Stimulated activated effector memory CD8-positive, alpha-beta T cell treated with anti-CD3 and anti-CD28 coated beads, Interleukin-12 subunit alpha, Interleukin-12 subunit beta, amount 100 ng/mL, for 72 hours (primary cell): Measurements from ENCODE around the gene SOX30.
A peak's percentile ranks its signal among the peaks of the same experiment; 100 is the strongest.

ENCODE experiments used
- ATAC-seq: fragments of 150-1000 bp; cut with Tn5 transposase; 2 replicates; pipeline ENCODE4 v1.10.0; 2021
- DNase-seq, 2 donors: peaks; one replicate each; pipeline ENCODE4 v3.0.0; 2021 to 2022; ENCODE audit warnings: low spot score in 2 of 2
- H3K27ac Mint-ChIP-seq: one replicate; pipeline ENCODE4 v1.8.0; 2022; ENCODE audit warnings: mild to moderate bottlenecking, mixed read lengths
- H3K36me3 Mint-ChIP-seq: one replicate; pipeline ENCODE4 v1.8.0; 2022; ENCODE audit warnings: mild to moderate bottlenecking, mixed read lengths
- H3K4me1 Mint-ChIP-seq: one replicate; pipeline ENCODE4 v1.8.0; 2022; ENCODE audit warnings: mixed read lengths
- H3K4me3 Mint-ChIP-seq: one replicate; pipeline ENCODE4 v1.8.0; 2022; ENCODE audit warnings: mild to moderate bottlenecking, mixed read lengths
- H3K9me3 Mint-ChIP-seq: one replicate; pipeline ENCODE4 v1.8.0; 2022; ENCODE audit warnings: mixed read lengths

Gene SOX30

GRCh38 chr5:157578079-157578780 is 74.0 kb downstream of the SOX30 start:
- H3K27ac Mint-ChIP-seq = no peak overlapping the region
- peaks cover 32% of the 10 kb centered on the region for H3K4me1 Mint-ChIP-seq
- no peak overlapping the region for H3K4me3 Mint-ChIP-seq
- H3K9me3 Mint-ChIP-seq = no peaks in the 10 kb centered on the region
- peaks cover 20% of the 10 kb centered on the region for H3K36me3 Mint-ChIP-seq
- ATAC-seq (no peak), DNase-seq (no peak)

- no peak for ATAC-seq
- H3K27ac Mint-ChIP-seq = no peak overlapping the region
- peaks cover 26% of the 10 kb centered on the region for H3K4me1 Mint-ChIP-seq
- H3K36me3 Mint-ChIP-seq = peaks cover 35% of the 10 kb centered on the region
- no peak for DNase-seq
- H3K4me3 Mint-ChIP-seq = peak overlapping the region; percentile 99
- H3K9me3 Mint-ChIP-seq = no peaks in the 10 kb centered on the region
These were observed 75.6 kb downstream of the SOX30 start for GRCh38 chr5:157576678-157577077.
